Central memory CD4-positive, alpha-beta T cell (primary cell): Measurements from ENCODE around the gene SIM2.

Experiments
- DNase-seq: peaks from one replicate; pipeline ENCODE4 v3.0.0; 2022

The SIM2 gene

DNA sequence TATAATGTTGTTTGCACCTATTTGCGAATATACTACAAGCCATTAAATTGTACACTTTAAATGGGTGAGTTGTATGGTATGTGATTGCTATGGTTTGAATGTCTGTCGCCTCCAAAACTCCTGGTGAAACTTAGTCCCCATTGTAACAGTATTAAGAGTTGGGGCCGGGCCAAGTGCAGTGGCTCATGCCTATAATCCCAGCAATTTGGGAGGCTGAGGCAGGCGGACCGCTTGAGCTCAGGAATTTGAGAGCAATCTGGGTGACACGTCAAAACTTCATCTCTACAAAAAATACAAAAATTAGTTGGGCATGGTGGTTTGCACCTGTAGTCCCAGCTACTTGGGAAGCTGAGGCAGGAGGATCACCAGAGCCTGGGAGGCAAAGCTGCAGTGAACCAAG lies 12.0 kb upstream of the SIM2 start:
- no peak for DNase-seq

DNA sequence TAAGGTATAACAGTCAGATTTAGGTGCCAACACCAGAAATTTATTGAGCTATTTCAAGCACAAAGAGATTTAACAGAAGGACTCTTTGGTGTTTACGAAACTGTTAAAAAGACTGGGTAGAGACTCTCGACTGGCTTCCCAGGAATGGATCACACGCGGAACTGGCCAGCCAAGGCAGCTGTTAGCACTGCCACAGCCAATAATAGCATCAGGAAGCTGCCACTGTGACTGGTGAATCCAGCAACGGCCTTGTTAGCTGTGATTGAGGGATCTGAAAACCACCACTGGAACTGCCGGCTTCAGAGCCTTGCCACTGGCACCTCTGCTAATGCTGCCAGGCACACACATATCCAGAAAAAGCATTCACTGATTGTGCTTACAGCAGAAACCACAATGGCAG lies 10.6 kb upstream of the SIM2 start:
- no peak for DNase-seq

DNA sequence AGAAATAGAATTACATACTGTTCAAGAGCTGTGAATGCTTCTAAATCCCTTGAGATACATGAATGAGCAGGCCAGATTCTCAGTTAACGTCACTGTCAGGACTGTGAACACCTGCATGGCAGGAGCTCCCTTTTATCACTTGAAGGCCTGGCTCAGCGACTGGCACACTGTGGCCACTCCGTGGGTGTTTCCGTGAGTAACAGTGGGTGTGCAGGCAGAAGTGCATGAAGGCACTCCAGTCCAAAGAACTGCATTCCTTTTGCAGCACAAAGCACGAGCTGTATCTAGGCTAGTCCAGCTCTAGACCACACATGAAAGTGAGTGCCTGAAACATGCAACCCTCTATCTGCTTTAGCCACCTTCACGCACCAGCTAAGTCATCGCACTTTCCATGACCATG lies 9.6 kb upstream of the SIM2 start:
- no peak for DNase-seq

DNA sequence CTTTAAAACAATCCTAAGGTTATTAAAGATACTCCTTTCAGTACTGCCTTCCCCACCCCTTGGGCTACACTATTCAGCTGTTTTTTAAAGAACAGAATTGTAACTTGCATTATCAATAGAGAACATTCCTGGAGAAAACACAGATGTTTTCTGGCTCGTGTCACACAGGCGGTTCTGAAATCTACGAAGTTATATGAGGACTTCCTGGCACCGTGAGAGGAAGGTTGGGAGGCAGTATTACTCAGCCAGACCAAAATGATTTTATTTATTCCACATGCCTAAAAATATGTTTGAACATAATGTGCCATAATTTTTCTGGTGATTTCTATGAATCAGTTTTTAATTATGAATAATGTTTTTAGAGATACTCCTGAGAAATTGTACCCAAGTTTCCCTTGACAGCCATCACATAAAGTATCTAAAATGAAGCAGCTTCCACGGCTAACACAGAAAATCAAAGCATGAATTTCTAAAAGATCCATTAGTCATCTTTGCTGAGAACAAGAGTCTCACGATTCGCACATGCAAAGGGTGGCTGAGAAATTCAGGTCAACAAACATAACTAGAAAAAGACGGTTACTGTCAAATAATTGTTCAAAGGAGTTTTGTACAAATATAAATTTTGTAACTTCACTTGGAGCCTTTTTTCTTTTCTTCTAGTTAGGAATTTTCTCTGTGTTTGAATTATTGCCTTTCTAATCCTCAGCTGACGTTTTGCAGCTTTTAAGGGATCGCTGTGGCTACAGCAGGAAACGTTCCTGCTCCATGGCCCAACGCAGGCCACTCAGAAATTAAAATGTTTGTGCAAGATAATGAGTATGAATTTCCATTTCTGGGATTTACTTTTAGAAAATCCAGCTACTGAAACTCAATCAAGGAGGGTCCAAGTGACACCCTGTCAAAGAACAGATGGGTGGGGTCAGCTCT lies 8.0 kb upstream of the SIM2 start:
- DNase-seq, result no peak

DNA sequence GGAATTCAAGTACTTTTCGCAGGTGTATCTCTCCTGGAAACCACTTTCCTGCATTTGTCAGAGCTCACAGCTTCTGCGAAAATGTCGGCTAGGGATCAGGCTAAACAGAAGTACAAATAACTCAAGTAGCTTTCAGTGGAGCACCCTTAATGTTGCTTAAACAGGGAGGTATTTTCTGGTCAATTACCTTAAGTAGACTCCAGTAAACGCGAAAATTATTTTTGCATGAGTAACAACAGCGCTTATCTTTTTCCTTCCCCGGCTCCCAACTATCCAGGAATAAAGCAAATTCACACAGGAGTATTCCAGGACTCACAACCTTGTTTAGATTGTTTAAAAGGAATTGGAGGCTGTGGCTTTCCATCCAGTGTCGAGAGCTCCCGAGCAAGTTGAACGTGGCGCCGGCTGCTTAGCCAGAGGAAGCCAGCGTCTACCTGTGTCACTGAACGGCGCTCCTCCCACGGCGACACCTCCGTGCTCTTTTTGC lies 7.3 kb upstream of the SIM2 start:
- no peak for DNase-seq

DNA sequence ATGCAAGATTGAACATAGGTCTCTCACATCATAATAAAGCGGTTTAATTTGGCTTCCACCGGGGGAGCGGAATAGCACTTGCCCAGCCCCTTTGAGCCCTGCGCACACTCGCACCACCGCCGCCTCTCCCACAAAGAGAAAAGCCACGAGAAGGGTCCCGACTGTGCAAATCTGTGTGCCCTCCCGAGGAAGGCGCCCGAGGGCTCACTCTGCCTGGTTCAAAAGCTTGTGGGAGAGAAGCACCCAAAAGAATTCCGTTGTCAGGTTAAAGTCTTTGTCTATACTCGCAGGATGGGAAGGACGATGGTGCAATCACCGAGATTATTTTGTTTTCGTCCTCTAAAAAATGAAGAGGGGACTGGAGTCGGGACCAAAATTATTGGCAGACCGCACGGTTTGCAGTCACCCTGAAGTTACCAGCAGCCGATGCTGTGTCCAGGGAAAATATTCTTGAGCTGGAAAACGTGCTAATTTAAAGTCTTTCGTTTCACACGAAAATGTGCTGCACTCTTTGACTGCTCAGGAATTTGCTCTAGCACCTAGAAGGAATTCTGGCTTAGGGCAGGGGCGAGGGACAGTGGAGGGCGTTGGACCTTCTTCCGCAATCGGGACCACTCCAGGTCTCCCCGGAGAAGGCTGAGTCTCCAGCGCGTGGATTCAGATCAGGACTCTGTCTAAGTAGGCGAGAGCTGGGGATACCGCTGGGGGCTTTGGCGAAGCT lies 6.6 kb upstream of the SIM2 start:
- no peak for DNase-seq

DNA sequence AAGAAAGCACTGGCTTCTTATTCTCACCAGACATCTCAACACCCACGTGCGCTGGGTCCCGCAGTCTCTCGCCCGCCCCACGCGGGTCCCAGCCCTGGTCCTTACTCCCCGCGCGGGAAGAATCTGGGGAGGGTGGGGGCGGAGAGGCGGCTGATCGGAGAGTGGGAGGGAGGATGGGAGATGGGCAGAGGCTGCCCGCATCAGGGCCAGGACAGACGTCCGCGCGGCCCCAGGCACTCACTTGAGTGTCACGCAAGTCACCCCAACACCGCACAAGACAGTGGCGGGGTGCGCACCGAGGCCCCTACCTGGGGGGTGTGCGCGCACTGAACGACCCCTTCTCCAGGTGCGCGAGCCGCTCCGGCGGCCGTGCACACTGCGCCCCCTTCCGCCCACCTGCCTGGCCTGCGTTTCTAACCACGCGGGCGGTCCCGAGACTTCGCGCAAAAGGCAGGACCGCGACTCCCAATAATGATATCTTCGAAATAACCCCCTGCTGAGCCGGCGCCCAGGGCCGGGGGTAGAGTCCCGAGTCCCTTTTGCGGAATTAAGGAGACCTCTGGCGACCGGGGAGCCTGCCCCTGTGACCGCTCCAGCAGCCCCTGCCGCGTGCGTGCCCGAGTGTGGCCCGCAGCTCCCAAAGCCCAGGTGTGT lies 6.0 kb upstream of the SIM2 start:
- no peak for DNase-seq

DNA sequence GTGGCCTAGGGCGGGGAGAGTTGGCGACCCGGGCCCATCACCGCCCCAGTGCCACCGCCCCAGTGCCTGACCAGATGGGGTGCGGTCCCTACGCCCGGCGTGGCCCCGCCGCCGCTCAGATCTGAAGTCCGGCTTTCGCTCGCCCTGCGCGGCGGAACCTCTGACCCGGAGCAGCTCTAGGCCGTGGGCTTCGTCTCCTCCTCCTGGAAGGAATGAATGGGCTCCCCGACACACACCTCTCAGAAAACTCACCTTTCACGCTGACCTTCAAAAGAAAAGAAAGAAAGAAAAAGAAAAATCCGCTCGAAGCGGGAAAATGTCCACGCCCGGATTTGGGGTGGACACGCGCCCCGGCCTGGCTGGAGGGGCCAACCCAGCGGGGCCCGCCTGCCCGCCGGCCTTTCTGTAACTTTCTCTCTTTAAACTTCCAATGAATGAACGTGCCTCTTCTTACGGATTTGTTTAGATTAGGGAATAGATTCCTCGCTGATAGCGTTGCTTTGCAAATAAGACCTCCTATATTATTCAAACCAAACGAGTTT lies 5.4 kb upstream of the SIM2 start:
- DNase-seq, result no peak

DNA sequence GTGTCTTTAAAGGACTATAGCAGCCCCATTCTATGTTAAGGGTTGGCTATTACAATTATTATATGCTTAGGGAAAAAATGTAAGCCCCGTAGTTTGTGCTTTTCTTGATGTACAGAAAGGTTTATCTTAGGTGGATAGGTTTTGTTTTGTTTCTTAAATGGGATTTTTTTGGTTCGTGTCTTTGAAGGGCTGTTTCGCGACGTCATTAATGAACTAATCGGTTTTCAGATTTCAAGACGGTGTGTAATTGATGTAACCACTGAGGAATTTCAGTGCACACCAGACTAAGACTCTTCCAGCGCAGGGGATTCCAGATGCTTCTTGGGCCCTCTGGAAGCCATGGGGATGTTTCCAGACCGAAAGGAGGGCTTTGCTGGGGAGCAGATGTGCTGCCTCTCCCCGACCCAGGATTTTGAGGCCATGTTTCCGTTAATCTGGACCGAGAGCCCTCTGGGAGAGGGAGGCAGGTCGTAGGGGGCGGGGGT lies 4.8 kb upstream of the SIM2 start:
- DNase-seq, result no peak

DNA sequence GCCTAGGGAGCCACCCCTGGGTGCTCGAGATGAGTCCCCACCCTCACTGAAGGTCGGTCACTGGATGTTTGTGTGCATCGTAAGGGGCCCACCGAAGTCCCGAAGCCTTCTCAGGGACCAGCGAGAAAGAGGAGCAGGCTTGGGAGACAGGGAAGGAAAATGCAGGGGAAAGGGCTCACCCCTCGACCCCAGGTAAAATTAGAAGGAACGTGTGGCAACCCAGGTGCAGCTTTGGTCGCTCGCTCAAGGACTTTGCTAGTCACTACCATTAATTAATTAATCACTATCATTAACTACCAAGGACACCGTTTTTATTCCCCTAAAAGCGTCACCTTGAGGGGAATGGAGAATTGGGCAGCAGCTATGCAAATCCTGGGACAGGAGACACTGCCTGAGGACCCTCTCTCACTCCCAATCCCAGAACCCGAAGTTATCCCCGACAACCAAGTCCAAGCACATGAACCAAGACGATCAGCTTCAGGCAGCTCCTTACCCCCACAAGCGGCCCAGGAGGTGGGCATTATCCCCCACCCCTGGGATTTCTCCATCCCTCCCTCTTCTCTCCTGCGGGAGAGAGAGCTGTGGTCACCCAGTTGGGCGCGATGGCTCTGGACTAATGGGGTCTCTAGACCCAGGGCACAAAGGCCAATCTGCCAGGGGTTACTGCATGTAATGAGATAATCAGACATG lies 4.2 kb upstream of the SIM2 start:
- no peak for DNase-seq

DNA sequence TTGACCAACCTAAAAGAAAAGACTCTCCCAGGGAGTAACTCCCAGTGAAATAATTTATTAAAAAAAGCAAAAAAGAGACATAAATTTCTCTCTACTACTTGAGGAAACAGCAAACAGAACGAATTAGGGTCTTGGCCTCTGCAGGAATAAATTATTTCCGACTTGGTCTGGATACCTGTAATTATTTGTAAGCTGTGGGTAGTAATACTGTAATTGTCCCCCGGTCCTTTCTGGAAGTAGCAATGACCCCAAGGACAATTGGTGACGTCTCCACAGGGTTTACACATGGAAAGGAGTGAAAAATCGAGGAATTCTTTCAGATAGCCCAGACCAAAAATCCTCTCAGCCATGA lies 3.7 kb upstream of the SIM2 start:
- no peak for DNase-seq

DNA sequence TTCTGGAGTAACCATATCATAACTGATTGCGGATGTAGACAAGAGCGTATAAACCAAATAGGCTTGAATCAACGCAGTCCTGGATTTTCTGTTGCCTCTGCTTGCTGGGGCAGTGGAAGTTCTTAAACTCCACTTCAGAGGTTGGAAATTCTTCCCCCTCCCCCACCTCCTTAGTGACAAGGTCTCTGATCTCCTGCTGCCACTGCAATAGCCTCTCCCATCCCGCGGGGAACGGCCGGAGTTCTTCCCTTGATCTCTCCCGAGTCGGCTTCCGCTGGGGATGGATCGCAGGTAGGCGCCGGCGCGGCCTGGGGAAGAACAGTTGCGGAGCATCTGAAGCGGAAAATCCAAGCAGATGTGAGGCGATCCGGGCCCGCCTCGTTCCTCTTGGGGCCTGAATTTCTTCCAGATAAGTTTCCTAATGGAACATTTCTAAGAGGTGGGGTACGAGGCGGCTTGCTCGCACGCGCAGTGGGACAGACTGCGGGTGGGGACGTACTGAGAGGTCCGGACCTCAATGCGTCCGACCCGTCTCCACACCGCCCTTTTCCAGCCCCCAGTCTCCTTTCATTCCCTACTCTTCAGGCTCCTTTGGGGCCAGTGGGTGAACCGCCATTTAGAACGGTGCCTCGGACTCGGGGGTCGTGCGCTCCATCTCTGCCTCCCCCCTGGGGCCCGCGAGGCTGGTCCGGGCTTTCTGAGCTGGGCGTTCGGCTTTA lies 3.1 kb upstream of the SIM2 start:
- DNase-seq, result no peak

DNA sequence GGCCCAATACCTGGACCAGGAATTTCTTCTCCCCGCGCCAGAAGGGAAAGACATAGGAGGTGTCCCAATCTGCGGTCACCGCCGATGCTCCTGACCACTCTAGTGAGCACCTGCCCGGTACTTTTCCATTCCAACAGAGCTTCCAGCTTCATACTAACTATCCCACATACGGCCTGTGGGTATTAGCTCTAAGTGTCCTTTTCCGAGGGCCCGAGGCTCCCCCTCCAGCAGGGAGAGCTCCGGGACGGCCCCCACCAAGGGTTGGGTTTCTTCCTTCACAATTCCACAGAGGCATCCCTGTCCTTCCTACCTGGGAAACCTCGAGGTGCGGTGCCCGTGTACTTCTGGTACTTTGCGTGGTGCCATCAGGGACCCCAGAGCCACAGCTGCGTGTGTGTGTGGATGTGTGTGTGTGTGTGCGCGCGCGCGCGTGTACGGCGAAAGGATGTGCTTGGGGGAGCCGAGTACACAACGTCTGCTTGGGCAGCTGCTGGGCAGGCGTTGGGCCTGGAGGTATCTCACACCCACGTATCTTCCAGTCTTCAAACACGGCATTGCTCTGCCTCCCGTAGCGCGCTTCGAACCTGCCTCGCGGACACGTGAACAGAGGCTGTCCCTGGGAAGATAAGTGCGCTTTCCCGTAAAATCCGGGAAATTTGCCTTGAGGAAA lies 2.4 kb upstream of the SIM2 start:
- DNase-seq, result no peak

DNA sequence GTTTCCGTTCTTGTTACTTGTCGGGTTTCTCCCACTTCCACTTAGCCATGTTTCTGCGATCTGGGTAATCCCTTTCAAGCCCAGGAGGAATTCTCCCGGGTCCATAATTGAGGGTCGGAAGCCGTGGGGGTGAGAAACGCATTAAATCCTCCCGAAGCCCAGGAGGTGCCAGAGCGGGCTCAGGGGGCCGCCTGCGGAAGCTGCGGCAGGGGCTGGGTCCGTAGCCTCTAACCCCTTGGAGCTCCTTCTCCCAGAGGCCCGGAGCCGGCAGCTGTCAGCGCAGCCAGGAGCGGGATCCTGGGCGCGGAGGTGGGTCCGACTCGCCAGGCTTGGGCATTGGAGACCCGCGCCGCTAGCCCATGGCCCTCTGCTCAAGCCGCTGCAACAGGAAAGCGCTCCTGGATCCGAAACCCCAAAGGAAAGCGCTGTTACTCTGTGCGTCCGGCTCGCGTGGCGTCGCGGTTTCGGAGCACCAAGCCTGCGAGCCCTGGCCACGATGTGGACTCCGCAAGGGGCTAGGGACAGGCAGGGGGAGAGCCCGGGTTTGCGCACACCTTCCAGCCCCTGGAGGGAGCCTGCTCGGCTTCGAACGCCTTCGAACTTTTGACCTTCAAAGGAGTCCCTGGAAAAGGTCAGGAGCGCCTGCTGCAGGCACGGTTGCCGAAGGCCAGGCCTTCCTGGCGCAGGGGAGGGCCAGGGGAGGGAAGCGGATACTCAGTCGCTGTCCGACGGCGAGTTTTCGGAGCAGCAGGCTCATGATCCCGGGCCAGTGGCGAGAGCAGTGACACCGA lies 1.7 kb upstream of the SIM2 start:
- DNase-seq, result no peak

DNA sequence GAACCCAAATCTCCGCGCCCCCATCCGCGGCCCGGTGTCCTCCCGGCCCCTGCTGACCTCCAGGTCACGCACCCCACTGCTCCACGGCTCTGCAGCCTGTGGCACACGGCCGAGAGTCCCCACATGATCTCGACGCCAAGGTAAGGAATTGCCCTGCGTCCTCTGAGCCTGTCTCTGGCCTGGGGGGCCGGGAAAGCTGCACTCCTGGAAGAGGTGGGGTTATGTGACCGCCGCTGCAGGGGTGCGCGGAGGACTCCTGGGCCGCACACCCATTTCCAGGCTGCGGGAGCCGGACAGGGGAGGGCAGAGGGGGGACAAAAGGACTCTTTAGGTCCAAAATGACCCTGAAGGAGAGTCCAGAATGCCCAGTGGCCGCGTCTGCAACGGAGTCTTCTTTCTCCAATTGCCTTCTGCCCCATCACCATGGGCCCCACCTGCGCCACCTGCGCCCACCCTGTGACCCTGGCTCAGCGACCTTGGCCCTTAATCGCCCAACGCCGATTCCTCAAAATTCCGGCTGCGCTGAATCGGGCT lies 997 bp upstream of the SIM2 start:
- no peak for DNase-seq

DNA sequence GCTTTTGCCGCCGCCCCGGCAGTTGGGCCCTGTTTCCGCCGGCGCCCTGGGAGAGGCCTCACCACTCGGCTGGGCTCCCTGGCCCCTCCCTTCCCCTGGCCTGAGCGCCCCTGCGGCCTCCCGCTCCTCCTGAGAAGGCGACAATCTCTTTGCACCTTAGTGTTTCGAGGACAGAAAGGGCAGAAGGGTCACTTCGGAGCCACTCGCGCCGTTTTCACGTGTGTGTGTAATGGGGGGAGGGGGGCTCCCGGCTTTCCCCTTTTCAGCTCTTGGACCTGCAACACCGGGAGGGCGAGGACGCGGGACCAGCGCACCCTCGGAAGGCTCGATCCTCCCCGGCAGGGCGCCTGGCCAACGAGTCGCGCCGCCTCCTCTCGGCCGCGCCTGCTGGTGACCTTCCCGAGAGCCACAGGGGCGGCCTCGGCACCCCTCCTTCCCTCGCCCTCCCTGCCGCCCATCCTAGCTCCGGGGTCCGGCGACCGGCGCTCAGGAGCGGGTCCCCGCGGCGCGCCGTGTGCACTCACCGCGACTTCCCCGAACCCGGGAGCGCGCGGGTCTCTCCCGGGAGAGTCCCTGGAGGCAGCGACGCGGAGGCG lies 432 bp upstream of the SIM2 start:
- DNase-seq, result no peak

DNA sequence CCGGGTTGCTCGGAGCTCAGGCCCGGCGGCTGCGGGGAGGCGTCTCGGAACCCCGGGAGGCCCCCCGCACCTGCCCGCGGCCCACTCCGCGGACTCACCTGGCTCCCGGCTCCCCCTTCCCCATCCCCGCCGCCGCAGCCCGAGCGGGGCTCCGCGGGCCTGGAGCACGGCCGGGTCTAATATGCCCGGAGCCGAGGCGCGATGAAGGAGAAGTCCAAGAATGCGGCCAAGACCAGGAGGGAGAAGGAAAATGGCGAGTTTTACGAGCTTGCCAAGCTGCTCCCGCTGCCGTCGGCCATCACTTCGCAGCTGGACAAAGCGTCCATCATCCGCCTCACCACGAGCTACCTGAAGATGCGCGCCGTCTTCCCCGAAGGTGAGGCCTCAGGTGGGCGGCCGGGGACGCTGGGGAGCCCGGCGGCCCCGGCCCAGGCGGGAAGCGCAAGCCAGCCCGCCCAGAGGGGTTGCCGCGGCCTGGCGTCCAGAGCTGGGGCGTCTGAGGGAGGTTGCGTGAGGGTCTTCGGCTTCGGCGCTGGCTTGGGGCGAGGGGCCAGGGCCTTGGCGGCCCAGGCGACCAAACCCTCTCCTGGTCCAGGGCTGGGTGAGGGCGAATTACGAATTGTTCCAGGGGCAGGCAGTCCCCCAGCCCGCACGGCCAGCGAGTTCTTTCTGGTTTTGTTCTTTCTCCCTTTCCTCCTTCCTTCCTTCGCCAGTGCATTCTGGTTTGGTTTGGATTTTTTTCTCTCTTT lies 805 bp downstream of the SIM2 start:
- no peak for DNase-seq

DNA sequence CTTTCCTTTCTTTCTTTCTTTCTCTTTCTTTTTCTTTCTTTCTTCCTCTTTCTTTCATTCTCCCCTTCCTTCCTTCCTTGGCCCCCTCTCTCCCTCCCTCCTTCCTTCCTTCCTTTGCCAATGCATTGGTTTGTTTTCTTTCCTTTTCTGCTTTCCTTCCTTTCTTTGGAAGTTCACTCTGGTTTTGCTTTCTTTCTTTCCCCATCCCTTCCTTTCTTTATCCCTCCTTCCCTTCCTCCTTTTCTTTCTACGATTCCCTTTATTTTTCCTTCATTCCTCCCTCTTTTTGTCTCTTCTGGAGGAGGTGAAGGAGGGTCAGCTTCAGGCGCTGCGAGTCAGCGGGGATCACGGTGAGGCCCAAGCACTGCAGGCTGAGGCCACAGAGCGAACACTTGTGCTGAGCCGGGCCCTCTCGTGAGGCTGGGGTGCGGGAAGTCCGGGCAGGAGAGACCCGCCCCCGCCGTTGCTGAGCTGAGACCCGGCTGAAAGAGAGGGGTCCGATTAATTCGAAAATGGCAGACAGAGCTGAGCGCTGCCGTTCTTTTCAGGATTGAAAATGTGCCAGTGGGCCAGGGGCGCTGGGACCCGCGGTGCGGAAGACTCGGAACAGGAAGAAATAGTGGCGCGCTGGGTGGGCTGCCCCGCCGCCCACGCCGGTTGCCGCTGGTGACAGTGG lies 1.5 kb downstream of the SIM2 start:
- no peak for DNase-seq
